Sigmoid colon (tissue), 7 donors: Measurements from ENCODE around the gene NEAT1. TPM values are rescaled to one million over a fixed set of nuclear protein-coding genes. Genes with fewer than 3 reads are reported as not detected.

Experiments
- DNase-seq: peaks from one replicate; pipeline ENCODE4 v3.0.0-alpha.2; 2019
- H3K27ac ChIP-seq, 4 donors: fragments of 200-600 bp; sonication (generic); one replicate each; pipeline ENCODE4 v1.5.1; 2016 to 2019; ENCODE audit warnings: mild to moderate bottlenecking in 1 of 4
- H3K27me3 ChIP-seq, 3 donors: fragments of 200-600 bp; sonication (generic); one replicate each; pipeline ENCODE4 v1.5.1; 2019; ENCODE audit warnings: mild to moderate bottlenecking in 1 of 3
- H3K36me3 ChIP-seq, 4 donors: fragments of 200-600 bp; sonication (generic); one replicate each; pipeline ENCODE4 v1.5.1; 2016 to 2019
- H3K4me1 ChIP-seq, 4 donors: fragments of 200-600 bp; sonication (generic); one replicate each; pipeline ENCODE4 v1.5.1; 2017 to 2019
- H3K4me3 ChIP-seq, 4 donors: fragments of 200-600 bp; sonication (generic); one replicate each; pipeline ENCODE4 v1.5.1; 2017 to 2019; ENCODE audit warnings: mild to moderate bottlenecking in 2 of 4, moderate library complexity in 1 of 4
- H3K9me3 ChIP-seq, 4 donors: fragments of 200-600 bp in 3 of 4; sonication (generic) in 3 of 4; one replicate each; pipeline versions ENCODE4 v1.5.1 to v1.6.1; 2013 to 2019
- EP300 ChIP-seq, 4 donors: sonication (generic); formaldehyde crosslinking; IDR thresholded peaks; one replicate each; pipeline ENCODE4 v1.6.1; 2017; ENCODE audit warnings: antibody characterized with exemption in 4 of 4
- POLR2A ChIP-seq, 2 donors: fragments of 450-650 bp; IDR thresholded peaks; one replicate each; pipeline ENCODE4 v1.6.1; 2016; ENCODE audit warnings: antibody characterized with exemption in 2 of 2, mild to moderate bottlenecking in 2 of 2, moderate library complexity in 2 of 2
- POLR2AphosphoS5 ChIP-seq, 4 donors: sonication (generic); formaldehyde crosslinking; IDR thresholded peaks; one replicate each; pipeline ENCODE4 v1.6.1; 2017; ENCODE audit warnings: antibody characterized with exemption in 4 of 4
- WGBS, 2 donors: extraction: QIAGEN DNeasy Blood & Tissue Kit; methylation state at CpG; one replicate each; pipeline ENCODE4 v1.1.7; 2013; 5-methylcytosine and 5-hydroxymethylcytosine counted together
- intact Hi-C: fragments of 100-400 bp; cut with DNase I; formaldehyde crosslinking; loops from one replicate; pipeline ENCODE4 v1.15.1; 2023
- polyA plus RNA-seq, 3 donors: library from polyadenylated mRNA; stranded (reverse); fragments of 200-250 nt; gene quantifications; one replicate each; pipeline ENCODE4 v1.2.3, GENCODE V29; 2013
- total RNA-seq, 4 donors: library from RNA; depleted of rRNA; stranded (reverse); fragments of >200 nt; gene quantifications; one replicate each; pipeline ENCODE4 v1.1.0, GENCODE V29; 2016
- TF ChIP-seq, protein P1 (sequence below), 4 experiments: fragments of 450-650 bp in 3 of 4; fragments of 200-600 bp in 1 of 4; IDR thresholded peaks; one replicate each; pipeline ENCODE4 v1.5.1; 2016 to 2019; ENCODE audit warnings: antibody characterized with exemption in 4 of 4, mild to moderate bottlenecking in 3 of 4, moderate library complexity in 2 of 4
- donor health status: healthy with polysubstance abuse.
- donor health status: Bipolar disorder and iron deficiency.
- donor health status: healthy.

Gene NEAT1
- total and polyA plus RNA-seq, 7 donors: 26.8 to 587 (median 167) TPM

DNA sequence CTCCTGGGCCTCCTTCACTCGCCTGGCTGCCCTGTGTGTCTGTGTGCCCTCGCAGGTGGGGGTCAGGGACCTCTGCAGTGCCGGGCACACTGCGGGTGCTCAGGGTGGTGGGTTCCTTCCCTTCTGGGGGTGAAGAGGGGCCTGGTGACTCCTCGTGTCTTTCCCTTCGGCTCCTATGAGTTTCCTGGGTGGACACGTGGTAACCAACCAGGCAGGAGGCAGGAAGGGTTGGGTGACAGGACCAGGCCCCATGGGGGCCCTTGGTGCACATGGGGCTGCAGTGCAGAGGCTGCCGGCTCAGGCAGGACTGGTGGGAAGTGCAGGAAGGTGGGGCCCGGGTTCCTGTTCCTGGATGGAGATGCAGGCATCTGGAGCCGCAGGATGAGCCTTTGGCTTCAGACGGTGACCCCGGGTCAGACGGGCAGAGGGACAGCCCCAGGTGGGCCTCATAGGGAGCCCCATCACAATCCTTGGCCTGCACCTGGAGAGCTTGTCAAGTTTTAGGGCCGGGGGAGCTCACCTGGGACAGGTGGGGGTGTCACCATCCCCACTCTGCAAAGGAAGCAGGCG, 26.6 kb upstream of the NEAT1 start:
- Histone ChIP-seq H3K4me1 (peaks cover 0 to 13% (median 5%) of the 10 kb centered on the region in 4 donors), H3K36me3 (peaks cover 14 to 76% (median 33%) of the 10 kb centered on the region in 4 donors), H3K9me3 (no peaks in the 10 kb centered on the region)

DNA sequence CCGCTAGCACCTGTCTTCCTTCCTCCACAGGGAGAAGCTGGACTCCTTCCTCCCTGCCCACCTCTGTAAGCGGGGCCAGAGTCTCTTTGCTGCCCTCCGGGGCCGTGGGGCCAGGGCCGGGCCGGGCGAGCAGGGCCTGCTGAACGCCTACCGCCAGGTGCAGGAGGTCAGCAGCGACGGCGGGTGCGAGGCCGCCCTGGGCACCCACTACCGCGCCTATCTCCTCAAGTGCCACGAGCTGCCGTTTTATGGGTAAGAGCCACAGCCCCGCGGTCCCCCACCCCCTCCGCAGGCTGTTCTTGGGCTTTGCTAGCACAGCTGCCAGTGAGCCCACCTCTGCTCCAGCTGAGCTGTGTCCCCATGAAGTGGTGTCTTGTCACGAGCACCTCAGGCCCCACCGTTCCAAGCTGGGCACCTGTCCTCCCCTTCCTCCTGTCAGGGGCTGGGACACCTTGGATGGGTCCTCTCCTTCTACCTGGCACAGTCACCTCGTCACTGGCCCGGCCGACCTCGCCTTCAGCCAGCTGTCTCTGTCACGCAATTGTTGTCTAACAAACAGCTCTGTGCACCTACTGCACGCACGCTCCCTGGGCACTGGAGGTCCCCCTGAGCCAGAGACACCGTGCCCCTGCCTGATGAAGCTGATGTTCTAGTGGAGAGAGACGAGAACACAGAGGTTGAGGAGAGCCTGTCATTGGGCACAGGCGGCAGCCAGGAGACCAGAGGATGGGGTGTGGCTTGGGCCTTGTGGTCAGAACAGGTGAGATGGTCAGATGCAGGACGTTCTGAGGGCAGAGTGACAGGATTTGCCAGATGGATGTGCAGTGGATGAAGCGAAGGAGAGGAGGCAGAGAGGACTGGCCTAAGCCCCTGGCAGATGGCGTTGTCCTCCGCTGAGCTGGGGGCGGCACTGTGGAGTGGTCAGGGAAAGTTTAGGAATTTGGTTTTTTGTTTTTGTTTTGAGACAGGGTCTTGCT, 25.5 kb upstream of the NEAT1 start:
- TF ChIP-seq, protein P1, sequence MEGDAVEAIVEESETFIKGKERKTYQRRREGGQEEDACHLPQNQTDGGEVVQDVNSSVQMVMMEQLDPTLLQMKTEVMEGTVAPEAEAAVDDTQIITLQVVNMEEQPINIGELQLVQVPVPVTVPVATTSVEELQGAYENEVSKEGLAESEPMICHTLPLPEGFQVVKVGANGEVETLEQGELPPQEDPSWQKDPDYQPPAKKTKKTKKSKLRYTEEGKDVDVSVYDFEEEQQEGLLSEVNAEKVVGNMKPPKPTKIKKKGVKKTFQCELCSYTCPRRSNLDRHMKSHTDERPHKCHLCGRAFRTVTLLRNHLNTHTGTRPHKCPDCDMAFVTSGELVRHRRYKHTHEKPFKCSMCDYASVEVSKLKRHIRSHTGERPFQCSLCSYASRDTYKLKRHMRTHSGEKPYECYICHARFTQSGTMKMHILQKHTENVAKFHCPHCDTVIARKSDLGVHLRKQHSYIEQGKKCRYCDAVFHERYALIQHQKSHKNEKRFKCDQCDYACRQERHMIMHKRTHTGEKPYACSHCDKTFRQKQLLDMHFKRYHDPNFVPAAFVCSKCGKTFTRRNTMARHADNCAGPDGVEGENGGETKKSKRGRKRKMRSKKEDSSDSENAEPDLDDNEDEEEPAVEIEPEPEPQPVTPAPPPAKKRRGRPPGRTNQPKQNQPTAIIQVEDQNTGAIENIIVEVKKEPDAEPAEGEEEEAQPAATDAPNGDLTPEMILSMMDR (IDR thresholded peaks at IDR 0.05): no peak
- TF ChIP-seq POLR2AphosphoS5 (IDR thresholded peaks at IDR 0.05) (no peak), POLR2A (IDR thresholded peaks at IDR 0.05) (no peak), EP300 (IDR thresholded peaks at IDR 0.05) (no peak)
- no peak overlapping the region for H3K4me3 ChIP-seq
- H3K9me3 ChIP-seq: no peaks in the 10 kb centered on the region
- DNase-seq: no peak
- no peaks in the 10 kb centered on the region for H3K27me3 ChIP-seq
- 91 to 94% methylated on average over 38 of the region's 38 CpGs for WGBS, 2 donors
- intact Hi-C loops: no loop called here
- H3K27ac ChIP-seq: no peak overlapping the region
- H3K36me3 ChIP-seq: peaks cover 15 to 84% (median 33%) of the 10 kb centered on the region in 4 donors
- H3K4me1 ChIP-seq: peaks cover 0 to 3% (median 0%) of the 10 kb centered on the region in 4 donors

More for the DNA sequence above, 26.6 kb upstream of the NEAT1 start:
- intact Hi-C loops: no loop called here
- TF ChIP-seq POLR2AphosphoS5 (IDR thresholded peaks at IDR 0.05) (no peak), POLR2A (IDR thresholded peaks at IDR 0.05) (no peak), EP300 (IDR thresholded peaks at IDR 0.05) (no peak)
- TF ChIP-seq, protein P1 (IDR thresholded peaks at IDR 0.05): no peak
- Histone ChIP-seq H3K4me3 (no peak overlapping the region), H3K27me3 (no peaks in the 10 kb centered on the region), H3K27ac (no peak overlapping the region)
- no peak for DNase-seq
- 91 to 93% methylated on average over 15 of the region's 15 CpGs for WGBS, 2 donors

DNA sequence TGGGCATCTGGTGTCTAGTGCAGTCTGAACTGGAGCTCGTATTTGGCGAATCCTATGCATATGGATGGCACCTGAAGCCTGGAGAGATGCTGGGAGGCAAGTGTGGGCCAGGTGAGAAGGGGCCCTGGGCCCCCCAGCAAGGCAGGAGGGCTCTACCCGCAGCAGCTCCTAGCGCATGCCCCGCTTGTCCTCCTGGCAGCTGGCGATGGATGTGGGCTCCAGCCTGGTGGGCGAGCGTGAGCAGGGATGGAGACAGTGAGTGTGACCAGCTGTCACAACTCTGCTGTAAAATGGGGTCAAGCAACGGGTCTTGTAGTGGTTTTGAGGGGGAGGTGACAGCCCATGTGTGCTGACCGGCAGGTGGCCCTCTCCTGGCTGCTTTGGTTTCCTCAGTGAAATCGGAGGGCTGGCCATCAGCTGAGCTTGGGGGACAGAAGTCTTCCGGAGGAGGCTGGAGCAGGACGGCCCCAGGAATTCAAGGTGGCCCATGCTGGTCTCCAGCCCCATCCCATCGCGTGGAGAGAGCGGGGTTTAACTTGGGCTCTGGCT, 24.2 kb upstream of the NEAT1 start:
- Histone ChIP-seq H3K4me3 (no peak overlapping the region), H3K36me3 (peaks cover 15 to 85% (median 29%) of the 10 kb centered on the region in 4 donors)

DNA sequence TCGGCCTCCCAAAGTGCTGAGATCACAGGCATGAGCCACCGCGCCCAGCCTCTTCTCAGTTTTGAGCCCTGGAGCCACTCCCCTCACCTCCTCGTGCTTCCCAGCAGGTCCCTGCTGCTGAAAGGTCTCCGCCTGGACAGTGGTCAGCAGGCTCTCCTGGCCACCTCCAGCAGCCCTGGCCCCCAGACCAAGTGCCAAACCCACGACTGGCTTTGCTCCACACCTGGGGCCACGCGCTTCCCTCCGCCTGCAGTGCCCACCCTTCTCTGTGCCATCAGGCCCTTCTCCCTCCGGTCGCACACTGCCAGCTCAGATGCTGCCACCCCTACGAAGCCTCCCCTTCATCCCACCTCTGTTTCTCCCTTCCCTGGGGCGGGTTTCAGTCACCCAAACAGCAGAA, 23.3 kb upstream of the NEAT1 start:
- DNase-seq: no peak
- Histone ChIP-seq H3K27ac (no peak overlapping the region), H3K9me3 (no peaks in the 10 kb centered on the region), H3K27me3 (no peaks in the 10 kb centered on the region), H3K4me3 (no peak overlapping the region), H3K36me3 (peaks cover 15 to 85% (median 30%) of the 10 kb centered on the region in 4 donors), H3K4me1 (peaks cover 0 to 2% (median 0%) of the 10 kb centered on the region in 4 donors)
- intact Hi-C loops: no loop called here
- TF ChIP-seq EP300 (IDR thresholded peaks at IDR 0.05) (no peak), POLR2A (IDR thresholded peaks at IDR 0.05) (no peak), POLR2AphosphoS5 (IDR thresholded peaks at IDR 0.05) (no peak)
- TF ChIP-seq, protein P1 (IDR thresholded peaks at IDR 0.05): no peak
- 91 to 95% methylated on average over 13 of the region's 13 CpGs for WGBS, 2 donors

More for the DNA sequence above, 24.2 kb upstream of the NEAT1 start:
- no peak for DNase-seq
- 90 to 93% methylated on average over 16 of the region's 16 CpGs for WGBS, 2 donors
- H3K27ac ChIP-seq: no peak overlapping the region
- TF ChIP-seq, protein P1 (IDR thresholded peaks at IDR 0.05): no peak
- TF ChIP-seq POLR2AphosphoS5 (IDR thresholded peaks at IDR 0.05) (no peak), POLR2A (IDR thresholded peaks at IDR 0.05) (no peak), EP300 (IDR thresholded peaks at IDR 0.05) (no peak)
- H3K4me1 ChIP-seq: no peaks in the 10 kb centered on the region
- intact Hi-C loops: no loop called here
- no peaks in the 10 kb centered on the region for H3K9me3 ChIP-seq
- H3K27me3 ChIP-seq: no peaks in the 10 kb centered on the region
